HG03066 (cell line): ENCODE results near the gene PGBD4.
"Not testable (repeated sequence)": the region's sequence is repeated elsewhere in the genome, so short reads cannot be mapped to it uniquely, and the experiment has no call there.

Source experiments
- ATAC-seq: cut with Tn5 transposase; IDR thresholded peaks from one replicate; pipeline ENCODE4 v1.9.1; 2021; ENCODE audit warnings: low read depth; ENCODE audit not compliant: unreplicated experiment

Gene PGBD4

DNA sequence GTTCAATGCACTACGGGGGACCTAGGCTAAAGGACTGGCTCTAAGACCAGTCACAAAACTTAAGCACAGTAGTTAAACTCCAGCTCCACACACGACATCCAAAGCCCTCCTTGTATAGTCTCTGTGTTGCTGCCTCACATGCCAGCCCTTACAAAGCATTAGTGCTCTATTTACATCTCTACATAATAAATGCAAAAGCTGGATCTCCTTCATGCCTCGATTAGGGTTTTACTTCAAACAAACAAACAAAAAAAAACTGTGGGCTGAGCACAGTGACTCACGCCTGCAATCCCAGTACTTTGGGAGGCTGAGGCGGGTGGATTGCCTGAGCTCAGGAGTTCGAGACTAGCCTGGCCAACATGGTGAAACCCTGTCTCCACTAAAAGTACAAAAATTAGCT lies 9.6 kb downstream of the PGBD4 start:
- ATAC-seq = no peak

DNA sequence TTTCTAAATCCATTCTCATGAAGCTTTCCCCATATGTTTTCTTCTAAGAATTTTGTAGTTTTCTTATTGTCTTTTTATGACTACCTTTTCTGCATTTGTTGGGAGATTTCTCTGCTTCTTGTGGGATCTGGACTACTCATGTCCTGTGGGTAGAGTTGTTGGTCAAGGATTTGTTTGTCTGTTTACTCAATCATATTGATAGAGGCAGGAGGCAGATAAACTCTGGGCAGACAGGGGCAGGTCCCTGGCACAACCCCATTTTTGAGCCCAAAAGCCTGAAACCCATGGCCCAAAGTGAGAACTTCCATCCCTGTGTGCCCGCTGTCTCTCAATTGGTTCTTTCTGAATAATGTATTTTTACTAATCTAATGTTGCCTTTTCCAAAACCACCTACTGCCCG lies 12.3 kb downstream of the PGBD4 start:
- ATAC-seq = no peak

DNA sequence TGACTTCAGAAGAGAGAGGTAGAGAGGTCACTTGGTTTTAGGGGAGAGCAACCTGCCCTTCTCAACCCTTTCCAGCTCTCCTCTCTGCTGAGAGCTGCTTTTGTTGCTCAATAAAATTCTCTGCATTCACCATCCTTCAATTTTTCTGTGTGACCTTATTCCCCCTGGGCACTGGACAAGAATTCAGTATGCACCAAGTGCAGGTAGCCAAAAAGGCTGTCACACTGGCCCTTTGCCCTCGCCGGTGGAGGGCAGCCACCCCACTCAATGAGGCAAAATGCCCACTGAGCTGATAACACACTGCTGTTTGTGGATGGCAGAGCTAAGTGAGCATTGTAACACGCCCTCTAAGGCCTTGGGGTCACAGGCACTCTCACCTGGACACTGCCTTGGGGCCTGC lies 12.9 kb downstream of the PGBD4 start:
- ATAC-seq = no peak

GRCh38 chr15:34116620-34117019 lies 14.7 kb downstream of the PGBD4 start:
- no peak for ATAC-seq

GRCh38 chr15:34119291-34119690 lies 17.4 kb downstream of the PGBD4 start:
- ATAC-seq = no peak

DNA sequence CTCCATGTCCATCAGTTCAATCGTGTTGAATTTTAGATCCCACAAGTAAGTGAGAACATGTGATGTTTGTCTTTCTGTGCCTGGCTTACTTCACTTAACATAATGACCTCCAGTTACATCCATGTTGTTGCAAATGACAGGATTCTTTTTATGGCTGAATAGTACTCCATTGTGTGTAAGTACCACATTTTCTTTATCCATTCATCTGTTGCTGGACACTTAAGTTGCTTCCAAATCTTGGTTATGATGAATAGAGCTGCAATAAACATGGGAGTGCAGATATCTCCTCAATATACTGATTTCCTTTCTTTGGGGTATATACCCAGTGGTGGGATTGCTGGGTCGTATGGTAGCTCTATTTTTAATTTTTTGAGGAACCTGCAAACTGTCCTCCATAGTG lies 18.5 kb downstream of the PGBD4 start:
- ATAC-seq = not testable (repeated sequence)

DNA sequence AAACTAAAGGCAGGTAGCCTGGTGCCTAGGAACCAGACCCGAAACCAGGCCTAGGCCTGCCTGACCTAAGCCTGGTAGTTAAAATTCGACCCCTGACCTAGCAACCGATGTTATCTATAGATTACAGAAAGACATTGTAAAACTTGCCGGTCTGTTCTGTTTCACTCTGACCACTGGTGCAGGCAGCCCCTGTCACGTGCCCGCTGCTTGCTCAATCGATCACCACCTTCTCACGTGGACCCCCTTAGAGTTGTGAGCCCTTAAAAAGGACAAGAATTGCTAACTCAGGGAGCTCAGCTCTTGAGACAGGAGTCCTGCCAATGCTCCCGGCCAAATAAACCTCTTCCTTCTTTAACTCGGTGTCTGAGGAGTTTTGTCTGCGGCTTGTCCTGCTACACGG lies 19.9 kb downstream of the PGBD4 start:
- ATAC-seq = not testable (repeated sequence)

- no peak for ATAC-seq
Observed at GRCh38 chr15:34122771-34123183, 20.9 kb downstream of the PGBD4 start.

GRCh38 chr15:34124651-34125050 lies 22.8 kb downstream of the PGBD4 start:
- no peak for ATAC-seq

DNA sequence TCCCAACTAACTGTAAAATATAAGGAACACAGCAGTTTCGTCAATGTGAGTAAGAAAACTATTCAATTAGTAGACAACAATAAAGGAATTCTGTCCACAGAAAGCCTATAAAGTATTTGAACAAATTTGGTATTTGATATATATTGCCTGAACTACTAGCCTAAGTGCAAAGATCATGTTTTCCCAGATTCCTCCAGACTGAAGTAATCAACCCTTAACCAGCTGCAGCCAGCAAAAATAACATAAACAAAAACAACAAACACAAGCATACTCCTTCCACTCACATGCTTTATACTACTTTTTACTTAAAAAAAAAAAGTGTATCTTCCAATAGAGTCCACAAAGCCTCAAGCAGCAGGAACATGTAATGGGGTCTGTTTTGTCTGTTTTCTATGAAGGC lies 24.1 kb downstream of the PGBD4 start:
- no peak for ATAC-seq

GRCh38 chr15:34126522-34126921 lies 24.6 kb downstream of the PGBD4 start:
- ATAC-seq = no peak

GRCh38 chr15:34128898-34129297 lies 27.0 kb downstream of the PGBD4 start:
- no peak for ATAC-seq

DNA sequence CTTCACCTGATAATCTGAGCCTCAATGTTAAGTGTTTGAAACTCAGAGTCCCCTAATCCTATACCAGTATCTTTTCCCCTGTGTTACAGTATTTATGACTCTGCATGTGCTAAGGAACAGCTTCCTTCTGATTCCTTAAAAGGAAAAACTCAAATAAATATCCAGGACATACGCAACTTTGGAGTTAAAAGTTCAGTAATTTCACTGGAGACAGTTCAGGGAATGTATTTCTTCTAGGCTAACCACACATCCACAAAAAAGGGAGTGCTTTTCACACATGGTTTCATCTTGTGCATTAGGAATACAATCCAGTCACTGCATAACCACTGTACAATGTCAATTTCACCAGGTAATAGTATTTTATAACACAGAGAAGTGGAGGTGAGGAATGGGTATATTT lies 31.0 kb downstream of the PGBD4 start:
- no peak for ATAC-seq

- ATAC-seq = no peak
Observed at GRCh38 chr15:34133511-34133910, 31.6 kb downstream of the PGBD4 start.

DNA sequence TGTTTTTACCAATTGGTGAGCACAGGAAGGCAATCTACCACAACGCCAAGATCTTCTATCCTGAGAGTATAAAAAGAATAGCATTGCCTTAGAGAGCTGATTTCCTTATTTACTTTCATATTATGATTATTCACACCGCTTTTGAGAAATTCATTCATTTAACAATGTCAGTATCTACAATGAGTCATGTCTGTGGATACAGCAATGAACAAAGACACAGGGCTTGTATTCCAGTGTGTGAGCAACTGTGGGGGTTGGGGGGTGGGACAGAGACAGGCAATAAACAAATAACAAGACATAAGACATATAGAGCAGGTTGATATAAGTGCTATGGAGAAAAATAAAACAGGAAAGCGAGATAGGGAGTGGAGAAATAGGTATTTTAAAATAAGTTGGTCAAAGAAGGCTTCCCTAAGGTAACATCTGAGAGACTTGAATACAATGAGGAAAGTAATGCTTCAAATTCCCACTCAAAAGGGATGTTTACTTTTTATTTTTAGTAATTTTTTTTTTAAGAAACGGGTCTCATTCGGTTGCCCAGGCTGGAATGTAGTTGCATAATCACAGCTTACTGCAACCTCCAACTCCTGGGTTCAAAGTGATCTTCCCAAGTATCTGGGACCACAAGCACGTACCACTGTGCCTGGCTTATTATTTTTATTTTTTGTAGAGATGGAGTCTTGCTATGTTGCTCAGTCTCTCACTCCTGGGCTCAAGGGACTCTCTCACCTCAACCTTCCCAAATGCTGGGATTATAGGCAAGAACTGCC lies 45.7 kb downstream of the PGBD4 start:
- no peak for ATAC-seq

- no peak for ATAC-seq
Observed at GRCh38 chr15:34154725-34155204, 52.9 kb downstream of the PGBD4 start.

GRCh38 chr15:34155859-34156258 lies 54.0 kb downstream of the PGBD4 start:
- ATAC-seq = no peak
